NCI-H2227 (cell line): Measurements from ENCODE around the gene SLC35C1.
"Not testable (repeated sequence)": the region's sequence is repeated elsewhere in the genome, so short reads cannot be mapped to it uniquely, and the experiment has no call there.

Experiments used
- DNase-seq: peaks from one replicate; lab custom pipeline; 2025; ENCODE audit not compliant: unreplicated experiment; lab: John Stamatoyannopoulos, UW

Gene SLC35C1

GRCh38 chr11:45810431-45811108 is 5.6 kb downstream of the SLC35C1 start:
- no peak for DNase-seq

- DNase-seq: no peak
These were observed 6.1 kb downstream of the SLC35C1 start for GRCh38 chr11:45811109-45811435.

GRCh38 chr11:45811571-45812290 is 6.8 kb downstream of the SLC35C1 start:
- no peak for DNase-seq

GRCh38 chr11:45812581-45813548 is 7.9 kb downstream of the SLC35C1 start:
- DNase-seq: no peak

- DNase-seq: no peak
These were observed 10.8 kb downstream of the SLC35C1 start for GRCh38 chr11:45815747-45816146.

- peak; percentile 25 for DNase-seq
These were observed 11.7 kb downstream of the SLC35C1 start for GRCh38 chr11:45816614-45817013.

GRCh38 chr11:45817191-45817590 is 12.2 kb downstream of the SLC35C1 start:
- no peak for DNase-seq

GRCh38 chr11:45818961-45819605 is 14.1 kb downstream of the SLC35C1 start:
- no peak for DNase-seq

- no peak for DNase-seq
These were observed 15.4 kb downstream of the SLC35C1 start for GRCh38 chr11:45820211-45820857.

- not testable (repeated sequence) for DNase-seq
These were observed 21.5 kb downstream of the SLC35C1 start for GRCh38 chr11:45826492-45826891.

- no peak for DNase-seq
These were observed 22.2 kb downstream of the SLC35C1 start for GRCh38 chr11:45827123-45827522.

GRCh38 chr11:45828996-45829395 is 24.0 kb downstream of the SLC35C1 start:
- no peak for DNase-seq

- no peak for DNase-seq
These were observed 25.6 kb downstream of the SLC35C1 start for GRCh38 chr11:45830596-45830995.

GRCh38 chr11:45832811-45833441 is 28.0 kb downstream of the SLC35C1 start:
- no peak for DNase-seq

- no peak for DNase-seq
These were observed 28.8 kb downstream of the SLC35C1 start for GRCh38 chr11:45833761-45834160.

GRCh38 chr11:45834298-45834756 is 29.4 kb downstream of the SLC35C1 start:
- DNase-seq: no peak

- DNase-seq: no peak
These were observed 34.3 kb downstream of the SLC35C1 start for GRCh38 chr11:45839204-45839603.

GRCh38 chr11:45840251-45840650 is 35.3 kb downstream of the SLC35C1 start:
- not testable (repeated sequence) for DNase-seq

GRCh38 chr11:45843158-45843924 is 38.4 kb downstream of the SLC35C1 start:
- DNase-seq: peak; percentile 91
